ENCODE measurements around the gene JTB. TPM values are rescaled to one million over a fixed set of nuclear protein-coding genes. Genes with fewer than 3 reads are reported as not detected.

The JTB gene
- polyA plus RNA-seq, 2 of the 4 experiments (the other 2 are of a cell fraction): 106 to 162 TPM

DNA sequence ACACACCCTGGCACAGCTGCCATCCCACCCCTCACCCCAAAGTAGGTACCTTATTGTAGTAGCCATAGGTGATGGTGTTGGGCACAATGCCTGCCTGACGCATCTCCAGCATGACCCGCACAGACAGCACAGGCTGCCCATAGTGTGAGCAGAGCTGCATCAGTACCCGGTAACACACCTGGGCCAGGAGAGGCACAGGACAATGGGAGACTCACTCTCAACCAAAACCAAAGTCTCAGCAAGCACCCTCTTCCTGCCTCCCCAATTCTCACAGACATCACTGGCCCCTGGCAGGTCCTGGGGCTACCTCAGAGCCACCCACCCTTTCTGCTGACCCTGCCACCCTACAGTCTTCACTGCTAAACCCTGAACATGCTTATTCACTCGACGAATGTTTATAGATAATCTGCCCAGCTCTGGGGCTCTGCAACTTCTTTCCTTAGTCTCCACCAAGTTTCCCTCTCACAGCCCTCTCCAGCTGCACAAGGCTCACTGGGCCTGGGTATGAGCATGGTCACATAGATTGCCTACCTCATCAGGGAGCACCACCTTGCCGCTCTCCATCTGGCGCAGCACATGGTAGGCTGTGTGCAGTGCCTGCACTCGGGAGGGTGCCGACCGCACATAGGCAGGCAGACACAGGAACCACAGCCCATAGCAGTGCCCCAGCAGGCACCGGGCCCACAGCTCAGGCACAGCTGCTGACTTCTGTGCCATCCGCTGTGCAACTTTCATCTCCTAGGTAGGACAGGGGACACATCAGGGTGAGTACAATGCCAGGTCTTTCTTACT, 41.3 kb downstream of the JTB start:
- no peak overlapping the region for H3K27ac ChIP-seq
- DNase-seq (ENCODE audit: low read depth in 1 of 2, low spot score in 1 of 2) (no peak), FAIRE-seq (no peak), ATAC-seq (no peak)
- no peak overlapping the region for H3K4me2 ChIP-seq
- TF ChIP-seq MAZ (IDR thresholded peaks at IDR 0.05; ENCODE audit: borderline replicate concordance, low read depth, low read length): no peak
- no peak for TF ChIP-seq FOSB (CRISPR knock-in tag; IDR thresholded peaks at IDR 0.05)
- TF ChIP-seq HOXB5 (CRISPR knock-in tag; IDR thresholded peaks at IDR 0.05): no peak
- H3K4me3 ChIP-seq: no peak overlapping the region
- no peaks in the 10 kb centered on the region for H3K4me1 ChIP-seq
- ChIA-PET CTCF (interaction anchor here (1.7 kb wide), 1 partner anchor 10 kb away, joined by 7 read pairs; the partner anchor contains the start of gene DENND4B), POLR2A (no interaction called here)
- H3K9me3 ChIP-seq: no peaks in the 10 kb centered on the region
- 92% methylated on average over 12 of the region's 12 CpGs for WGBS (ENCODE audit: missing lambda C conversion rate)

DNA sequence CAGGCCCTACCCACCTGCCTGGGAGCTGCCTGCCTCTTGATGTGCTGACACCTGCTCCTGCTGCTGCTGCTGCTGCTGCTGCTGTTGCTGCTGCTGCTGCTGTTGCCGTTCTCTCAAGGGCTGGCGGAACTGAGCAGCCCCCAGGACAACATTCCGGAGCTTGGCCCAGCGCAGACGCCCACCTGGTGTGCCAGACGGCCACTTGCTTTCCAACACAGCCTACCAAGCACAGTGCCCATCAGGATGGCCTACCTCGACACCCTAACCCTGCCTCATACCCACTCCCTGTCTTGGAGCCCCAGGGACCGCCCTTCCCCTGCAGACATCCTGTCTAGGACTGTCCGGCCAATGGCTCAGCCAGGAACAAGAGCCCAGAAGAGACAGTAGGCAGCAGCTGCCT, 42.7 kb downstream of the JTB start:
- 96% methylated on average over 9 of the region's 9 CpGs for WGBS (ENCODE audit: missing lambda C conversion rate)
- no peaks in the 10 kb centered on the region for H3K9me3 ChIP-seq
- TF ChIP-seq JUN (IDR thresholded peaks at IDR 0.05) (no peak), JUNB (IDR thresholded peaks at IDR 0.05) (no peak), RNF2 (IDR thresholded peaks at IDR 0.05; ENCODE audit: borderline replicate concordance, low read depth) (no peak), ESRRA (IDR thresholded peaks at IDR 0.05; ENCODE audit: borderline replicate concordance, low read length) (no peak), RFX5 (IDR thresholded peaks at IDR 0.05) (no peak), HOXB13 (CRISPR knock-in tag; IDR thresholded peaks at IDR 0.05; ENCODE audit: low read depth) (no peak), FOSB (CRISPR knock-in tag; IDR thresholded peaks at IDR 0.05) (no peak), SREBF2 (IDR thresholded peaks at IDR 0.05) (no peak), MAZ (IDR thresholded peaks at IDR 0.05; ENCODE audit: borderline replicate concordance, low read depth, low read length) (no peak), PHF8 (IDR thresholded peaks at IDR 0.05; ENCODE audit: borderline replicate concordance, low read depth) (no peak), HOXB5 (CRISPR knock-in tag; IDR thresholded peaks at IDR 0.05) (no peak), ZC3H11A (IDR thresholded peaks at IDR 0.05) (no peak), RCOR1 (IDR thresholded peaks at IDR 0.05; ENCODE audit: low read depth, low read length) (no peak), HOXA7 (CRISPR knock-in tag; IDR thresholded peaks at IDR 0.05) (no peak), CEBPB (IDR thresholded peaks at IDR 0.05) (no peak), KDM5A (IDR thresholded peaks at IDR 0.05) (no peak)
- TF ChIP-seq, protein P1, sequence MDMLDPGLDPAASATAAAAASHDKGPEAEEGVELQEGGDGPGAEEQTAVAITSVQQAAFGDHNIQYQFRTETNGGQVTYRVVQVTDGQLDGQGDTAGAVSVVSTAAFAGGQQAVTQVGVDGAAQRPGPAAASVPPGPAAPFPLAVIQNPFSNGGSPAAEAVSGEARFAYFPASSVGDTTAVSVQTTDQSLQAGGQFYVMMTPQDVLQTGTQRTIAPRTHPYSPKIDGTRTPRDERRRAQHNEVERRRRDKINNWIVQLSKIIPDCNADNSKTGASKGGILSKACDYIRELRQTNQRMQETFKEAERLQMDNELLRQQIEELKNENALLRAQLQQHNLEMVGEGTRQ (IDR thresholded peaks at IDR 0.05): no peak
- TF ChIP-seq, protein P2, sequence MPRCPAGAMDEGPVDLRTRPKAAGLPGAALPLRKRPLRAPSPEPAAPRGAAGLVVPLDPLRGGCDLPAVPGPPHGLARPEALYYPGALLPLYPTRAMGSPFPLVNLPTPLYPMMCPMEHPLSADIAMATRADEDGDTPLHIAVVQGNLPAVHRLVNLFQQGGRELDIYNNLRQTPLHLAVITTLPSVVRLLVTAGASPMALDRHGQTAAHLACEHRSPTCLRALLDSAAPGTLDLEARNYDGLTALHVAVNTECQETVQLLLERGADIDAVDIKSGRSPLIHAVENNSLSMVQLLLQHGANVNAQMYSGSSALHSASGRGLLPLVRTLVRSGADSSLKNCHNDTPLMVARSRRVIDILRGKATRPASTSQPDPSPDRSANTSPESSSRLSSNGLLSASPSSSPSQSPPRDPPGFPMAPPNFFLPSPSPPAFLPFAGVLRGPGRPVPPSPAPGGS (IDR thresholded peaks at IDR 0.05): no peak
- TF ChIP-seq, protein P3, sequence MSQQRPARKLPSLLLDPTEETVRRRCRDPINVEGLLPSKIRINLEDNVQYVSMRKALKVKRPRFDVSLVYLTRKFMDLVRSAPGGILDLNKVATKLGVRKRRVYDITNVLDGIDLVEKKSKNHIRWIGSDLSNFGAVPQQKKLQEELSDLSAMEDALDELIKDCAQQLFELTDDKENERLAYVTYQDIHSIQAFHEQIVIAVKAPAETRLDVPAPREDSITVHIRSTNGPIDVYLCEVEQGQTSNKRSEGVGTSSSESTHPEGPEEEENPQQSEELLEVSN (IDR thresholded peaks at IDR 0.05; ENCODE audit: borderline replicate concordance, low read depth): no peak
- ChIA-PET POLR2A (interaction anchor here (1.4 kb wide), 1 partner anchor 33 kb away, joined by 3 read pairs; the partner anchor contains the start of gene CREB3L4), CTCF (interaction anchor here (0.9 to 1.7 kb wide), 5 partner anchors 9 to 52 kb away, joined by 3 to 7 read pairs (median 4); partner anchors contain the start of genes DENND4B and RAB13)
- H3K4me3 ChIP-seq: no peak overlapping the region
- FAIRE-seq: no peak
- ATAC-seq: no peak
- H3K27ac ChIP-seq: no peak overlapping the region
- H3K4me2 ChIP-seq: no peak overlapping the region
- no peaks in the 10 kb centered on the region for H3K4me1 ChIP-seq
- DNase-seq (ENCODE audit: low read depth in 1 of 2, low spot score in 1 of 2): no peak

DNA sequence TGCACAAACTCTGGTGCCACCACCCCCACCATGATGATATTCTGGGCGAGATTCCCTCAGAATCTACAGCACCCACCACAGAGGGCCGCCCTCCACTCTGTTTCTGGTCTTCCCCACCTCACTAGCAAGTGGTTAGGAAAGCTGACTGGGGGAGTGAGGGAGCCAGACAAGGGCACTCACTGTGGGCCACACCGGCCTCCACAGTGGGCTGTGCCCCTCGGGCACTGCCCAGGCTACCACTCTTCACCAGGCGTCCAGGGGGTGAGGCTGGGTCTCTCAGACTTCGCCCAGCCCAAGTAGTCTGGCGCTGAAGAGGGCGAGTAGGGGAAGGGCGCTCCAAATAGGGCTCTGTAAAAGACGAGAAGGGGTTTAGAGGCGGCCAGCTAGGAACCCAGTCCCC, 43.5 kb downstream of the JTB start:
- H3K9me3 ChIP-seq: no peaks in the 10 kb centered on the region
- TF ChIP-seq GATA3 (IDR thresholded peaks at IDR 0.05; ENCODE audit: borderline replicate concordance) (no peak), MAZ (IDR thresholded peaks at IDR 0.05; ENCODE audit: borderline replicate concordance, low read depth, low read length) (no peak), FOSL2 (IDR thresholded peaks at IDR 0.05) (no peak), FOSL2 (CRISPR knock-in tag; IDR thresholded peaks at IDR 0.05) (no peak), CHD4 (IDR thresholded peaks at IDR 0.05; ENCODE audit: borderline replicate concordance) (no peak), EP300 (IDR thresholded peaks at IDR 0.05) (no peak), JUNB (IDR thresholded peaks at IDR 0.05) (no peak), HDAC2 (IDR thresholded peaks at IDR 0.05) (no peak), ZFP36 (IDR thresholded peaks at IDR 0.05; ENCODE audit: borderline replicate concordance, partially characterized antibody) (no peak), NFE2L2 (conservative IDR thresholded peaks at IDR 0.05; ENCODE audit: low read length) (no peak), MAFK (IDR thresholded peaks at IDR 0.05; ENCODE audit: partially characterized antibody) (no peak), ZSCAN20 (CRISPR knock-in tag; IDR thresholded peaks at IDR 0.05) (no peak), SREBF2 (IDR thresholded peaks at IDR 0.05) (no peak)
- H3K4me1 ChIP-seq: no peaks in the 10 kb centered on the region
- FAIRE-seq (no peak), ATAC-seq (no peak), DNase-seq (ENCODE audit: low read depth in 1 of 2, low spot score in 1 of 2) (no peak)
- POLR2A ChIA-PET: interaction anchor here (1.4 kb wide), 1 partner anchor 33 kb away, joined by 3 read pairs; the partner anchor contains the start of gene CREB3L4
- CTCF ChIA-PET: interaction anchor here (0.9 to 1.6 kb wide), 6 partner anchors 10 to 137 kb away, joined by 3 to 6 read pairs (median 4); partner anchors contain the start of genes DENND4B and RAB13
- no peak overlapping the region for H3K4me3 ChIP-seq
- no peak overlapping the region for H3K27ac ChIP-seq
- 93% methylated on average over 10 of the region's 11 CpGs for WGBS (ENCODE audit: missing lambda C conversion rate)
- H3K4me2 ChIP-seq: no peak overlapping the region
